HG02852 (cell line): ENCODE results near the gene AK8.

Experiments used
- ATAC-seq: cut with Tn5 transposase; IDR thresholded peaks from one replicate; pipeline ENCODE4 v1.9.1; 2021; ENCODE audit warnings: mild to moderate bottlenecking, moderate library complexity; ENCODE audit not compliant: unreplicated experiment

Gene AK8

GRCh38 chr9:132800038-132800648, 77.9 kb downstream of the AK8 start:
- ATAC-seq: no peak

DNA sequence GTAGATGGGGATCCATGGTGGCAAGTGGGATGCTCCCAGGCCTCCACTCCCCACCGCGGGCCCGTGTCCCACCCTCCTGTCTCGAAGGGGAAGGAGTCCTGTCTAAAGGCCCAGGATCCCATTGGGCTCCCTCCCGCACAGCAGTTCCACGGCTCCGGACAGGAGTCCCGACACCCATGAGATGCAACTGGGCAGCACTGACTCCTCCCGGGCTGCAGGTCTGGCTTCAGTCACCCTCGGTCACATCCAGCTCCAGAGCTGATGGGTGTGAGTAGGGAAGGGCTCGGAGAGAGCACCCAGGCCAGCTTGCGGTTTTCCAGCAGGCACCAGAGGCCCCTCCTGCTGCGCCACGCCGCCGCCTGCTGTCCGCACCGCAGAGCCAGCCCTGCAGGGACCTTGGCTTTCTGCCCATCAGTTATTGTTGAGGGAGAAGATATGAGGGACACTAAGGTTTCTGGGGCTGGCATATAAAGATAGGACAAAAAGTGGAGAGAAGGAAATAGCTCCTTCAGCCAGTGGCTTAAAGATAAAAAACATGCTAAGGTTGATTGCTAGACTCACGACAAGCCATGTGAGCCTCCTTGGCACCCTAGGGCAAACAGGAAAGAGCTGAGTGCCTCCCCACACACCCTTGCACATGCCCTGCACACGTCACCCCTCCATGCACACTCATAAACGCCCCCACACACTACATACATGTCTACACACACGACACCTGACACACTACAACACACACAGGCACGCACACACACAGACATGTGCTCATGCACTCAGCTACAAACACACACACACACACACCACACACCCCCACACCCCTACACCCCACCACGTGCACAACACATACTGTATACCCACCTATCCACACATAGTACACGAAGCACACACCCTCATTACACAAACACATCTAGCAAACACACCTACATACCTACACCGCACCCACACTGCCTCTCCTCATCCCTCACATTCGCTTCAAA, 79.0 kb downstream of the AK8 start:
- no peak for ATAC-seq

DNA sequence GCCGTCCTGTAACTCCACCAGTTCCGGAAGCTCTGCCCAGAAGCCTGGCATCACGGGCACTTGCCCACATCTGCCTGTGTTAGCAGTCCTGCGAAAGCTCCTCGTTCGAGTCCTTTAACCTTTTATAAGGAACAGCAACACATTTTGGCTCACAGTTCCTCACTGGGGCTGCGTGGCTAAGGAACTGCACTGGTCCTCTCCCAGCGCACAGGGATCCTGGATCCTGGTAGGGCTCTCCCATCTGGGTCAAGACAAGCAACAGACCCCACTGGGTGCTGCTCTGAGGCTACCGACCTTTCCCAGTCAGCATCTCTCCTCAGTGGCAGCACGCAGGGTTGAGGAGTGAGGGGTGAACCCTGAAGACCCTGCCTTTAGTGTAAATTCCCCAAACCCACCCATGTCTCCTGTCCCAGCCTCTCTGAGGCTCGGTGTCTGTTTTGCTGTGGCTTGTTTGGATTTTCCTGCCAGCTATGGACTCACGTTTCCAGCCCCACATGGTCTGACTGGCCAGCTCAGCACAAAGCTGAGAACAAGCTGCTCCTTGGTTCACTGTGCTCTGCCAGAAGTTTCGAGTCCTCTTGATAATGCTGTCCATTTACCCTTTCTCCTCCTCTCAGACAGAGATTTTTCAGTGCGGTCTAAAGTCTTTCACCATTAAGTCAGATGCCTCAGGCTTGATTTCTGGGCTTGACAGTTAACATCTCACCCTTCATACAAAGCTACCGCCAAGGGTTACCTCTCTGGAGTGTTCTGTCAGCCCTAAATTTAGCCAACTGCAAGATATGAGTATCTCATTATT, 80.0 kb downstream of the AK8 start:
- ATAC-seq: no peak

- ATAC-seq: no peak
Measured at GRCh38 chr9:132795511-132796303, 82.4 kb downstream of the AK8 start.

DNA sequence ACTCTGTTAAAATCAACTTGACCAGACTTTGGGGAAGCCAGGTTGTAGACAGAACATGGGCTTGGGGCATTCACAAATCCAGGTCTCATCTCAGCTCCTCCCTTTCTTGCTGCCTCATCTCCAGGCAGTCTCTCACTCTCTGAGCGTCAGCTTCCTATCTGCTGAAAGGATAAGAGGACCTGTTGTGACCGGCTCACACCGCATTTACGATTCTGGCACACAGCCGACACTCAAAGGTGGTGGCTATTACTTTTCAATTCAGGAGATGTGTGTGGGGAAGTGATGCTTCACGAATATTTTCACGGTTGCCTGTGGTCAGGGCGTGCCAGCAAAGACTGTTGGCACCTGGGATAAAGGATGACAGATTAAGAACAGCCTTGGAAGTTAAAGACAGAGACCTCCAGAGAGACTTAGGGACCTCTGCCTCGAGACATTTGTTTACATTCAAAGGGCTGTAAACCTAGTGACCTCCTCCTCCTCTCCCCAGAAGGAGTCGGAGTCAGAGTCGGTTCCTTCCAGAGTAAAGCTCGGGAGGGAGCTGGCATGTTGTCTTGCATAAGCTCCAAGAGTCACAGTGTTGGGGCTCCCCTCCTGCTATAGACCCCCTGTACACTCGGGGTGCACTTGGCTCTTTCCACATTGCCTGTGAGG, 83.2 kb downstream of the AK8 start:
- no peak for ATAC-seq

GRCh38 chr9:132793606-132794580, 84.2 kb downstream of the AK8 start:
- no peak for ATAC-seq

- ATAC-seq: no peak
Measured at GRCh38 chr9:132792547-132792946, 85.5 kb downstream of the AK8 start.

- ATAC-seq: no peak
Measured at GRCh38 chr9:132791699-132792240, 86.3 kb downstream of the AK8 start.

DNA sequence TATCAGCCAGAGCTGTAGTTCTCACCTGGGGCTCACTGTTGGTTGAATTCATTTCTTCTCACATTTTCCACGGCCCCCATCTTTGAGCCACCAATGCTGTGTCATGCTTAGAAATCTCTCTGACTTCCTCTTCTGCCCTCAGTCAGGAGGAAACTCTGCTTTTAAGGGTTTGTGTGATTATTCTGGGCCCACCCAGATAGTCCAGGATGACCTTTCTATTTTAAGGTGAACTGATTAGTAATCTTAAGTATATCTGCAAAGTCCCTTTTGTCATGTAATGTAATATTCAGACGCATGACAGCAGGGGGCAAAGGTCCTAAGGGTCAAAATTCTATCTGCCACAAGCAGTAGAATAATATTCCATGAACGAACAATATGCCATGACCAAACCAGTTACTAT, 88.4 kb downstream of the AK8 start:
- ATAC-seq: no peak

DNA sequence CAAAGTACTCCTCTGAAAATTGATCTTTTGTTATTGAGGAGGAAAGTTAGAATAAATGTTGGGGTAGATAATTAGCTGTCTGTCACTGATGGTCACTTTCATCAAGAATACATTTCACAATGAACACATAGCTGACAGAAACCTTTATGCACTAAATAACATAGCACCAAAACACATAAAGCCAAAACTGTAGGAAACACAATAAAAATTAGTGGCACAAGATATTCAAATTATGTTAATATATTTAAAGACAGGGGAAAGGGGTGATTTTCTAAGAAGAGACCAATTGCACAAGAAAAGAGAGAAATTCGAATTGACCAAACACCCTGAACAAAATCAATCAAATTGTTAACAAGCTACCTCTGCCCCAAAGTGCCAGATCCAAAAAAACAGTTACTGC, 89.7 kb downstream of the AK8 start:
- ATAC-seq: no peak

DNA sequence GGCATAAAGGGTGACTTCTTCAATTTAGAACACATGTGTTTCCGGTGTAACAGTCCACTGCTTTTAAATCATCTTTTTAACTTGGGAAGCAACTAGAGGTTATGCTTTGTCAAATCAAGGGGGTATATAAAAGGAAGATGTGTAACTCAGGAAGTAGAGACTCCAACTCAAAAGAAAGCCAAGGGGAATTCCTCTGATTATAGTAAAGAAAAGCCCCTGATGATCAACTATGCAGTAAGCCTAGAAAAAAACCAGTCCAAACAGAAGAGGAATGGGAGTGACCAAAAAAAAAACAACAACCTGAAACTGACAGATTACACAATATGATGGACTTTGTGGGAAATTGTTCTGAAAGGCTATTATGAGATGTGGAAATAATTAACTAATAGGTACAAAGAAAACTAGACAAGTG, 90.3 kb downstream of the AK8 start:
- no peak for ATAC-seq

- no peak for ATAC-seq
Measured at GRCh38 chr9:132784286-132784830, 93.7 kb downstream of the AK8 start.

DNA sequence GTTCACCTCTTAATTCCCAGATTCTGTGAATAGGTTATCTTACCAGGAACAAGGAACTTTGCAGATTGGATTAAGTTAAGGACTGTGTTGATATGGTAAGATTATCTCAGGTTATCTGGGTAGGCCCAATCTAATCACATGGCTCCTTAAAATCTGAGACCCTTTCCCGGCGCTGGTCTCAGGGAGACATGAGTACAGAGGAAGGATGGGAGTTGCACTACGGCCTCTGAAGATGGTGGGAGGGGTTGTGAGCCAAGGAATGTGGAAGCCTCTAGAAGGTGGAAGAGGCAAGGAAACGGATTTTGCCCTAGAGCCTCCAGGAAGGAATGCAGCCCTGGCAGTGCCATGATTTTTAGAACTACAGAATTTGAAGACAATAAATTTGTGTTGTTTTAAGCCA, 95.1 kb downstream of the AK8 start:
- no peak for ATAC-seq

- ATAC-seq: no peak
Measured at GRCh38 chr9:132782037-132782436, 96.0 kb downstream of the AK8 start.

DNA sequence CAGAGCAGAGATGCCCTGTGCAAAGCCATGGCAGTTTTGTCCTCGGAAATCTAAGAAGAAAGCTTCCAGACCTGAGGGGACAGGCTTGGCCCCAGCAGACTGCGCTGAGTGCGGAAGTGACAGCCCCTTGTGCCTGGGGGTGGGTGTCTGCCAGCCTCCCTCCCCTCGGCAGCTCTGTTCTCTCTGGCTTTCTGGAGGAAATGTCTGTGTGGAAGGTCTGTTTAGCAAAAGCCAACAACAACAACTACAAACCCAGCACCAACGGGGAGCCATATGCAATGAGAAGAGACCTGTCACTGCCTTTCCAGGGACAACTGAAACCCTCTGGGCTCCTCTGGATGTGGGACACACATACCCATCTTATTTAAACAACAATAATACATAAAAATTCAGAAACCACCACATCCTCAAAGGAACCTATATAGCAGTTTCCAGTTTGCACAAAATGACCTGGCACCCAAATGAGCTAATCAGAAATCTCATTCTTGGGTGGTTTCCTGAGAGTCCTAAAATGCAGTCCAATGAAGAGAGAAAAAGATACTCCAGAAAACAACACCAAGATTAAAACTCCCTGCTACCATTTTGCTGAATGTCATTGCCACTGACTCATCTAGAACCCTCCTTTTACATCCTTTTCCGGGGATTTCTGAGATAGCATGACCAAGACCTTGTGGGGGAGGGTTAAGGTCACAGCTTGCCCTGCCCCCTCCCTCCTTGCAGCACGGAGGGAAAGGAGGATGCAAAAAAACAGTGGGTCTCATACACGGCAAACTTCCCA, 97.7 kb downstream of the AK8 start:
- no peak for ATAC-seq

- ATAC-seq: no peak
Measured at GRCh38 chr9:132776891-132777290, 101.2 kb downstream of the AK8 start.

DNA sequence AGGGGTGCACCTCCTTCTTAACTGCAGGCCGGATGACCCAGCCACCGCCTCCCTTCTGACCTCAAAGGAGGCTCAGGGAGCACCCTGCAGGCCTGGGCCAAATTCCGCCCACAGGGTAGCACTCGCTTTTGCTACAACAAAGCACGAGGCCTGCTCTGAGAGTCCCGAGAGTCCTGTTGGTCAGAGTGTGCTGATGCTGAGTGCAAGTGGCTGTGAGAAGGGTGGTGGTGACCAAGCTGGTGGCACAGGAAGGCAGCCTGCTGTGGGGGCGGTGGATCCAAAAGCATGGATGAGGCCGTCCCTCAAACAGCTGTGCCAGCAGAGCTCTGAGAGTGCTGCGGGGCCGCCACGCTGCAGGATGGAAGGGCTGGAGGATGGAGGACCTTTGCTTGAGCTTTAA, 101.8 kb downstream of the AK8 start:
- ATAC-seq: no peak

- no peak for ATAC-seq
Measured at GRCh38 chr9:132775720-132776119, 102.4 kb downstream of the AK8 start.
